ENCODE data around the gene GADL1.

Gene GADL1

GRCh38 chr3:30873671-30874070, 20.8 kb downstream of the GADL1 start:
- no peak for DNase-seq

GRCh38 chr3:30872879-30873278, 21.6 kb downstream of the GADL1 start:
- DNase-seq, result no peak

GRCh38 chr3:30871720-30872119, 22.7 kb downstream of the GADL1 start:
- DNase-seq, result no peak

GRCh38 chr3:30864836-30865235, 29.6 kb downstream of the GADL1 start:
- no peak for DNase-seq

- no peak for DNase-seq
Observed at GRCh38 chr3:30864132-30864531, 30.3 kb downstream of the GADL1 start.

- DNase-seq, result no peak
Observed at GRCh38 chr3:30862004-30862403, 32.5 kb downstream of the GADL1 start.

GRCh38 chr3:30858894-30859389, 35.5 kb downstream of the GADL1 start:
- no peak for DNase-seq

GRCh38 chr3:30855400-30856292, 38.8 kb downstream of the GADL1 start:
- no peak for DNase-seq

GRCh38 chr3:30852833-30853232, 41.6 kb downstream of the GADL1 start:
- DNase-seq, result no peak

- DNase-seq, result no peak
Observed at GRCh38 chr3:30848087-30848779, 46.2 kb downstream of the GADL1 start.

GRCh38 chr3:30847592-30847991, 46.9 kb downstream of the GADL1 start:
- DNase-seq, result no peak

- no peak for DNase-seq
Observed at GRCh38 chr3:30845606-30846005, 48.9 kb downstream of the GADL1 start.

- DNase-seq, result no peak
Observed at GRCh38 chr3:30843877-30844276, 50.6 kb downstream of the GADL1 start.

GRCh38 chr3:30836141-30836540, 58.3 kb downstream of the GADL1 start:
- DNase-seq, result no peak

- DNase-seq, result no peak
Observed at GRCh38 chr3:30835667-30836066, 58.8 kb downstream of the GADL1 start.

GRCh38 chr3:30832961-30833575, 61.4 kb downstream of the GADL1 start:
- no peak for DNase-seq

GRCh38 chr3:30827080-30827479, 67.4 kb downstream of the GADL1 start:
- no peak for DNase-seq

- DNase-seq, result no peak
Observed at GRCh38 chr3:30826531-30826942, 67.9 kb downstream of the GADL1 start.

- no peak for DNase-seq
Observed at GRCh38 chr3:30819067-30819798, 75.2 kb downstream of the GADL1 start.

- no peak for DNase-seq
Observed at GRCh38 chr3:30813734-30814133, 80.7 kb downstream of the GADL1 start.

GRCh38 chr3:30811151-30811795, 83.2 kb downstream of the GADL1 start:
- DNase-seq, result no peak

- DNase-seq, result no peak
Observed at GRCh38 chr3:30810625-30811024, 83.8 kb downstream of the GADL1 start.
